H1 (cell line): ENCODE results near the gene HNRNPA3.

Experiments used
- CBX5 ChIP-seq: fragments of 300-800, 300-1000 bp; sonication (generic); IDR thresholded peaks from 2 replicates; pipeline ENCODE4 v1.7.1; 2016; ENCODE audit warnings: antibody characterized with exemption, low read length, low read depth
- EZH2 ChIP-seq: fragments of 200-600 bp; sonication (generic); IDR thresholded peaks from 2 replicates; pipeline ENCODE4 v1.7.1; 2012; ENCODE audit warnings: low read depth, mild to moderate bottlenecking, moderate library complexity, low read length, inconsistent platforms; ENCODE audit not compliant: severe bottlenecking
- JUN ChIP-seq: IDR thresholded peaks from 2 replicates; pipeline ENCODE4 v1.6.1; 2011; ENCODE audit warnings: low read depth, mild to moderate bottlenecking, improper control_type of control experiment, low read length
- MAFK ChIP-seq: IDR thresholded peaks from 2 replicates; pipeline ENCODE4 v1.6.1; 2012; ENCODE audit warnings: low read depth, mild to moderate bottlenecking, improper control_type of control experiment, low read length
- POLR2A ChIP-seq, 2 experiments: IDR thresholded peaks; 1 replicate in 1 of 2; 2 replicates in 1 of 2; pipeline ENCODE4 v1.6.1; 2011; ENCODE audit warnings: low read depth in 2 of 2, low read length in 2 of 2, mild to moderate bottlenecking in 2 of 2; ENCODE audit errors: control extremely low read depth in 1 of 2
- POLR2AphosphoS5 ChIP-seq: IDR thresholded peaks from 2 replicates; pipeline ENCODE4 v1.6.1; 2011; ENCODE audit warnings: low read depth, low read length
- RAD21 ChIP-seq, 2 experiments: IDR thresholded peaks in 1 of 2; conservative IDR thresholded peaks in 1 of 2; 2 replicates each; pipeline ENCODE4 v1.6.1; 2011; ENCODE audit warnings: low read depth in 2 of 2, low read length in 2 of 2, improper control_type of control experiment in 1 of 2, inconsistent platforms in 1 of 2, mild to moderate bottlenecking in 1 of 2, moderate library complexity in 1 of 2
- RBBP5 ChIP-seq: IDR thresholded peaks from 2 replicates; pipeline ENCODE4 v1.7.1; 2012; ENCODE audit warnings: low read depth, mild to moderate bottlenecking, inconsistent platforms, low read length, moderate library complexity, borderline replicate concordance
- SP1 ChIP-seq: IDR thresholded peaks from 2 replicates; pipeline ENCODE4 v1.6.1; 2011; ENCODE audit warnings: low read depth, low read length
- SP4 ChIP-seq: IDR thresholded peaks from 2 replicates; pipeline ENCODE4 v1.6.1; 2012; ENCODE audit warnings: low read length, inconsistent platforms
- TAF1 ChIP-seq: IDR thresholded peaks from 2 replicates; pipeline ENCODE4 v1.6.1; 2011; ENCODE audit warnings: mild to moderate bottlenecking, low read depth, low read length
- ZNF274 ChIP-seq: IDR thresholded peaks from 2 replicates; pipeline ENCODE4 v1.7.0; 2012; ENCODE audit warnings: low read length, borderline replicate concordance; ENCODE audit errors: extremely low read depth
- TF ChIP-seq, protein P1 (sequence below), 3 experiments: IDR thresholded peaks; 1 replicate in 2 of 3; 2 replicates in 1 of 3; pipeline versions ENCODE4 v1.5.1 to v1.6.1; 2011; ENCODE audit warnings: low read length in 3 of 3, mild to moderate bottlenecking in 3 of 3, inconsistent platforms in 2 of 3, low read depth in 1 of 3, moderate library complexity in 1 of 3; ENCODE audit not compliant: insufficient read depth in 1 of 3; ENCODE audit errors: control extremely low read depth in 1 of 3

DNA sequence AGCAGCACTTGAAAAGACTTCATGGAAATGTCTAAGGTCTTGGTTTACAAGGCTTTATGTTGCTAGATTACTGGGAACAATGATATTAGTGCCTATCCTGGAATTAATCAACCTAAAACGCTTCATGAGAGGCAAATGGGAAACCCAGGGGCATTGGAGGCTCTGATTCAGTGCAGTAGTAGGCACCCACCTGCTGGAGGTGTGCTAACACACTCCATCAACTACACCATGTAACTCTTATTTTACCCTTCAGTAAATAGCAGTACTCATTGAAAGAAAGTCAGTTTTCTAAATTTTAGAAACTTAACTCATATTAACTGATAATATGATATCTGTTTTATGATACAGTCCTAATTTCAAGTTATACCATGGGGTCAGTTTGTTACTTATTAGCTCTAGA lies 17.4 kb upstream of the HNRNPA3 start:
- TF ChIP-seq CBX5 (no peak), EZH2 (no peak), SP1 (no peak), RAD21 (IDR thresholded peaks at IDR 0.05 in 1 of 2, conservative IDR thresholded peaks at IDR 0.05 in 1 of 2; ENCODE audit: low read depth in 2 of 2, low read length in 2 of 2) (peak; percentile 54 to 56), MAFK (no peak), RBBP5 (no peak), POLR2A (IDR thresholded peaks at IDR 0.05; ENCODE audit: control extremely low read depth in 1 of 2, low read depth in 2 of 2, low read length in 2 of 2) (no peak), TAF1 (no peak), ZNF274 (no peak), POLR2AphosphoS5 (no peak), JUN (no peak), SP4 (no peak)
- TF ChIP-seq, protein P1, sequence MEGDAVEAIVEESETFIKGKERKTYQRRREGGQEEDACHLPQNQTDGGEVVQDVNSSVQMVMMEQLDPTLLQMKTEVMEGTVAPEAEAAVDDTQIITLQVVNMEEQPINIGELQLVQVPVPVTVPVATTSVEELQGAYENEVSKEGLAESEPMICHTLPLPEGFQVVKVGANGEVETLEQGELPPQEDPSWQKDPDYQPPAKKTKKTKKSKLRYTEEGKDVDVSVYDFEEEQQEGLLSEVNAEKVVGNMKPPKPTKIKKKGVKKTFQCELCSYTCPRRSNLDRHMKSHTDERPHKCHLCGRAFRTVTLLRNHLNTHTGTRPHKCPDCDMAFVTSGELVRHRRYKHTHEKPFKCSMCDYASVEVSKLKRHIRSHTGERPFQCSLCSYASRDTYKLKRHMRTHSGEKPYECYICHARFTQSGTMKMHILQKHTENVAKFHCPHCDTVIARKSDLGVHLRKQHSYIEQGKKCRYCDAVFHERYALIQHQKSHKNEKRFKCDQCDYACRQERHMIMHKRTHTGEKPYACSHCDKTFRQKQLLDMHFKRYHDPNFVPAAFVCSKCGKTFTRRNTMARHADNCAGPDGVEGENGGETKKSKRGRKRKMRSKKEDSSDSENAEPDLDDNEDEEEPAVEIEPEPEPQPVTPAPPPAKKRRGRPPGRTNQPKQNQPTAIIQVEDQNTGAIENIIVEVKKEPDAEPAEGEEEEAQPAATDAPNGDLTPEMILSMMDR (IDR thresholded peaks at IDR 0.05; ENCODE audit: control extremely low read depth in 1 of 3, insufficient read depth in 1 of 3, low read depth in 1 of 3, low read length in 3 of 3) = peak; percentile 34 to 54 (median 37); a peak in 3 of 4 replicates
